ENCODE results near the gene TCFL5.

Gene TCFL5

DNA sequence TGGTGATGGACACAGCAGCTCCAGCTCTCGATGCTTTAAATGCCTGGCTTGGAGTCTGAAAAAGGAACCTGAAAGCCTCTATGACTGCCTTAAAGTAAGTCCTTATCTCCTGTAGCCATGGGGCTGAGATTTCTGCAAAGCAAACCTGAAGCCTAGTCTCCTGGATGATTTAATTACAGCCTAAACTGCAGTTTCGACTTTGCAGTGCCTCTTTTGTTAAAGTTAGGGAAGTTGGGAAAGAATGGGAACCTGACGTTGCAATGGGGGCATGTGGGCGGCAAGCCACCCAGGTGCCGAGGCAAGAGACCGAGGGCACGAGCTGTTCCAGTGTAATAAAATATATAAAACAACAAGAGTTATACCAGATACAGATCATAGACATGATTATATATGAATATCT lies 11.7 kb upstream of the TCFL5 start:
- peak overlapping the region; percentile 46 for H3K4me2 ChIP-seq (ENCODE audit: low read length)
- H4K20me1 ChIP-seq (ENCODE audit: insufficient read depth, low read length): no peaks in the 10 kb centered on the region
- no peak for TF ChIP-seq EZH2phosphoT487 (IDR thresholded peaks at IDR 0.05; ENCODE audit: low read depth)
- TF ChIP-seq, protein P1, sequence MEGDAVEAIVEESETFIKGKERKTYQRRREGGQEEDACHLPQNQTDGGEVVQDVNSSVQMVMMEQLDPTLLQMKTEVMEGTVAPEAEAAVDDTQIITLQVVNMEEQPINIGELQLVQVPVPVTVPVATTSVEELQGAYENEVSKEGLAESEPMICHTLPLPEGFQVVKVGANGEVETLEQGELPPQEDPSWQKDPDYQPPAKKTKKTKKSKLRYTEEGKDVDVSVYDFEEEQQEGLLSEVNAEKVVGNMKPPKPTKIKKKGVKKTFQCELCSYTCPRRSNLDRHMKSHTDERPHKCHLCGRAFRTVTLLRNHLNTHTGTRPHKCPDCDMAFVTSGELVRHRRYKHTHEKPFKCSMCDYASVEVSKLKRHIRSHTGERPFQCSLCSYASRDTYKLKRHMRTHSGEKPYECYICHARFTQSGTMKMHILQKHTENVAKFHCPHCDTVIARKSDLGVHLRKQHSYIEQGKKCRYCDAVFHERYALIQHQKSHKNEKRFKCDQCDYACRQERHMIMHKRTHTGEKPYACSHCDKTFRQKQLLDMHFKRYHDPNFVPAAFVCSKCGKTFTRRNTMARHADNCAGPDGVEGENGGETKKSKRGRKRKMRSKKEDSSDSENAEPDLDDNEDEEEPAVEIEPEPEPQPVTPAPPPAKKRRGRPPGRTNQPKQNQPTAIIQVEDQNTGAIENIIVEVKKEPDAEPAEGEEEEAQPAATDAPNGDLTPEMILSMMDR (IDR thresholded peaks at IDR 0.05; ENCODE audit: low read depth, low read length): no peak

DNA sequence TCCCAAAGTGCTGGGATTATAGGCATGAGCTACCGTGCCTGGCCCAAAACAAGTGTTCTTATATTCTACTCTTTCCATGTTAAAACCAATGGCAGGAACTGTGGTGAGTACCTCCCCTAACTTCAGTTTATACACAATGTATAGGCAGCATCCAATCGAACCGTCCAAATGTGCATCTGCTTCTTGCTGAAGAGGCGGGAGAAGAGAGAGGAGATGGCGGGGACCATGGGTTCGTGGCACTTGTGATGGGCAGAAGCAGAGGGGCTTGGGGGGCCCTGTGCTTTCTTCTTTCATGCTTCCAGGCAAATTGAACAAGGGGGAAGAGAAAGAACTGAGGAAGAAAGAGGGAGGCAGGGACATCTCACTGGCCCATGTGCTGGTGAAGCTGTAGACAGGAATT lies 11.2 kb upstream of the TCFL5 start:
- H3K4me1 ChIP-seq (ENCODE audit: low read length): peaks cover 19% of the 10 kb centered on the region
- H3K79me2 ChIP-seq (ENCODE audit: low read length): no peaks in the 10 kb centered on the region
- H3K4me3 ChIP-seq (ENCODE audit: low read length): no peak overlapping the region
- no peaks in the 10 kb centered on the region for H3K9me3 ChIP-seq (ENCODE audit: insufficient read depth, low read length)
- TF ChIP-seq, protein P1 (IDR thresholded peaks at IDR 0.05; ENCODE audit: low read depth, low read length): no peak
- TF ChIP-seq EZH2phosphoT487 (IDR thresholded peaks at IDR 0.05; ENCODE audit: low read depth): no peak
- no peaks in the 10 kb centered on the region for H4K20me1 ChIP-seq (ENCODE audit: insufficient read depth, low read length)
- H3K4me2 ChIP-seq (ENCODE audit: low read length): peak overlapping the region; percentile 46; the same call in 1 of the 2 replicates
- no peaks in the 10 kb centered on the region for H3K36me3 ChIP-seq (replicated peaks; ENCODE audit: low read depth, low read length)
- H3K27me3 ChIP-seq (ENCODE audit: low read depth, low read length): no peaks in the 10 kb centered on the region
- peak overlapping the region; percentile 45 for H3K27ac ChIP-seq (ENCODE audit: low read length)
- peak overlapping the region; percentile 13; the same call in 1 of the 2 replicates for H2AFZ ChIP-seq (ENCODE audit: low read depth, low read length)
- no peak overlapping the region for H3K9ac ChIP-seq (ENCODE audit: low read length)

More for the DNA sequence above, 11.7 kb upstream of the TCFL5 start:
- peak overlapping the region; percentile 22; the same call in 1 of the 2 replicates for H3K9ac ChIP-seq (ENCODE audit: low read length)
- peaks cover 21% of the 10 kb centered on the region for H3K4me1 ChIP-seq (ENCODE audit: low read length)
- peak overlapping the region; percentile 45 for H3K27ac ChIP-seq (ENCODE audit: low read length)
- H3K36me3 ChIP-seq (replicated peaks; ENCODE audit: low read depth, low read length): no peaks in the 10 kb centered on the region
- no peaks in the 10 kb centered on the region for H3K9me3 ChIP-seq (ENCODE audit: insufficient read depth, low read length)
- H3K27me3 ChIP-seq (ENCODE audit: low read depth, low read length): no peaks in the 10 kb centered on the region
- H3K79me2 ChIP-seq (ENCODE audit: low read length): no peaks in the 10 kb centered on the region
- peak overlapping the region; percentile 53; the same call in 1 of the 2 replicates for H2AFZ ChIP-seq (ENCODE audit: low read depth, low read length)
- peak overlapping the region; percentile 61; the same call in 1 of the 2 replicates for H3K4me3 ChIP-seq (ENCODE audit: low read length)

DNA sequence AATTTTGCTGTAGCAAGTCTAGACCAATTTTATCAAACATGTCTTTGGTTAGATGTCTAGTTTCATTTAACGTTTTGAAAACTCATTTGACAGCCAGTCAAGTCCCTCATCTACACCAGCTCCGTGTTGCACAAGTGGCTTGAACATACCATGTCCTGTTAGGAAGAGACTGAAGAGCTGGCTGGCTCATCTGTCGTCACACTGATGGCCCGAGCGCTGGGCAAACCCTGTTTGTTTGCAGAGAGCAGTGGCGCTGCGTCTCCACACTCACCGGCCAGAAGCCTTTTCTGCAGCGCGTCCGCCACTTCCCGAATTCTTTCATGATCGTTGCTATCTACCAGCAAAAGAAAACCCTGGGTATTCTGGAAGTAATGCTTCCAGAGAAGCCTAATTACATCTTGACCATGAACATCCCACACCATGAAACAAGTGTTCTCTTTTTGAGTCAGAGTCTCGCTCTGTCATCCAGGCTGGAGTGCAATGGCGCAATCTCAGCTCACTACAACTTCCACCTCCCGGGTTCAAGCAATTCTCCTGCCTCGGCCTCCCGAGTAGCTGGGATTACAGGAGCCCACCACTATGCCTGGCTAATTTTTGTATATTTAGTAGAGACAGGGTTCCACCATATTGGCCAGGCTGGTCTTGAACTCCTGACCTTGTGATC lies 10.7 kb upstream of the TCFL5 start:
- no peaks in the 10 kb centered on the region for H4K20me1 ChIP-seq (ENCODE audit: insufficient read depth, low read length)
- H3K9me3 ChIP-seq (ENCODE audit: insufficient read depth, low read length): no peaks in the 10 kb centered on the region
- no peak overlapping the region for H3K27ac ChIP-seq (ENCODE audit: low read length)
- H3K9ac ChIP-seq (ENCODE audit: low read length): no peak overlapping the region
- TF ChIP-seq, protein P1 (IDR thresholded peaks at IDR 0.05; ENCODE audit: low read depth, low read length): no peak
- no peak for TF ChIP-seq EZH2phosphoT487 (IDR thresholded peaks at IDR 0.05; ENCODE audit: low read depth)
- H2AFZ ChIP-seq (ENCODE audit: low read depth, low read length): no peak overlapping the region
- no peak overlapping the region for H3K4me2 ChIP-seq (ENCODE audit: low read length)
- H3K79me2 ChIP-seq (ENCODE audit: low read length): no peaks in the 10 kb centered on the region
- peaks cover 19% of the 10 kb centered on the region for H3K4me1 ChIP-seq (ENCODE audit: low read length)
- no peak overlapping the region for H3K4me3 ChIP-seq (ENCODE audit: low read length)
- no peaks in the 10 kb centered on the region for H3K27me3 ChIP-seq (ENCODE audit: low read depth, low read length)
- no peaks in the 10 kb centered on the region for H3K36me3 ChIP-seq (replicated peaks; ENCODE audit: low read depth, low read length)

DNA sequence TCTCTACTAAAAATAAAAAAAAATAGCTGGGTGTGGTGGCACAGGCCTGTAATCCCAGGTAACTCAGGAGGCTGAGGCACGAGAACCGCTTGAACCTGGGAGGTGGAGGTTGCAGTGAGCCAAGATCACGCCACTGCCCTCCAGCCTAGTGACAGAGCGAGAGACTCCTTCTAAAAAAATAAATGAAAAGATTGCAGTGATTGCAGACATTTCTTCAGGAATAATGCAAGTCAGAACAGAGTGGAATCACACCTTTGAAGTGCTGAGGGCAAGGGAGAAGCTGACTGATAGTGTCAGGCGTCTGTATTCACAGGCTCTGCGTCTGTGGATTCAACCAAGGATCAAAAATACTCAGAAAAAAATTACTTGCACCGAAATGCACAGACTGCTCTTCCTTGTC lies 2.6 kb upstream of the TCFL5 start:
- no peak overlapping the region for H3K4me2 ChIP-seq (ENCODE audit: low read length)
- no peak overlapping the region for H3K4me3 ChIP-seq (ENCODE audit: low read length)
- H3K27ac ChIP-seq (ENCODE audit: low read length): no peak overlapping the region
- peaks cover 19% of the 10 kb centered on the region for H3K4me1 ChIP-seq (ENCODE audit: low read length)
- H2AFZ ChIP-seq (ENCODE audit: low read depth, low read length): no peak overlapping the region
- H3K9ac ChIP-seq (ENCODE audit: low read length): no peak overlapping the region
- H3K36me3 ChIP-seq (replicated peaks; ENCODE audit: low read depth, low read length): peaks cover 18% of the 10 kb centered on the region
- TF ChIP-seq EZH2phosphoT487 (IDR thresholded peaks at IDR 0.05; ENCODE audit: low read depth): no peak
- TF ChIP-seq, protein P1 (IDR thresholded peaks at IDR 0.05; ENCODE audit: low read depth, low read length): no peak
- H3K27me3 ChIP-seq (ENCODE audit: low read depth, low read length): no peaks in the 10 kb centered on the region
- H4K20me1 ChIP-seq (ENCODE audit: insufficient read depth, low read length): no peaks in the 10 kb centered on the region
- H3K79me2 ChIP-seq (ENCODE audit: low read length): peaks cover 25% of the 10 kb centered on the region
- no peaks in the 10 kb centered on the region for H3K9me3 ChIP-seq (ENCODE audit: insufficient read depth, low read length)

All from OCI-LY3 (cell line).